H1 (cell line): ENCODE measurements around the gene DNLZ. TPM values are rescaled to one million over a fixed set of nuclear protein-coding genes. Genes with fewer than 3 reads are reported as not detected.

ENCODE experiments used
- CTCF ChIA-PET: fragments of 300-600 bp; sonication (Branson Sonifier 250); formaldehyde crosslinking; loops from one replicate; lab custom pipeline; 2021; ENCODE audit not compliant: partially characterized antibody; lab: Charles Lee
- POLR2A ChIA-PET: fragments of 300-600 bp; sonication (Branson Sonifier 250); formaldehyde crosslinking; loops from one replicate; lab custom pipeline; 2021; ENCODE audit warnings: inconsistent platforms; ENCODE audit not compliant: partially characterized antibody; lab: Charles Lee
- DNase-seq, 2 experiments: peaks; one replicate each; pipeline versions ENCODE4 v3.0.0 to v3.0.0-alpha.2; 2010 to 2022; ENCODE audit warnings: low spot score in 2 of 2, low read depth in 1 of 2, mixed read lengths in 1 of 2
- FAIRE-seq: peaks from 2 replicates; lab custom pipeline; 2011; peaks lifted over from hg19 to GRCh38; lab: Jason Lieb, UNC
- H2AFZ ChIP-seq: 2 replicates; pipeline ENCODE4 v1.8.1; 2012; ENCODE audit warnings: low read length, inconsistent platforms
- H2AK5ac ChIP-seq: 2 replicates; pipeline ENCODE4 v1.6.1; 2013; ENCODE audit warnings: low read depth, low read length
- H2BK120ac ChIP-seq: replicated peaks from 2 replicates; pipeline ENCODE3; 2013; ENCODE audit warnings: low read depth, low read length, inconsistent platforms
- H2BK12ac ChIP-seq: 2 replicates; pipeline ENCODE4 v1.6.1; 2013; ENCODE audit warnings: low read depth, low read length
- H2BK15ac ChIP-seq: 2 replicates; pipeline ENCODE4 v1.6.1; 2013; ENCODE audit warnings: low read length
- H2BK20ac ChIP-seq: 2 replicates; pipeline ENCODE4 v1.6.1; 2013; ENCODE audit warnings: low read length
- H2BK5ac ChIP-seq: 2 replicates; pipeline ENCODE4 v1.6.1; 2013; ENCODE audit warnings: low read depth, low read length
- H3K14ac ChIP-seq: 2 replicates; pipeline ENCODE4 v1.6.1; 2013; ENCODE audit warnings: inconsistent platforms; ENCODE audit not compliant: insufficient read length
- H3K18ac ChIP-seq: 2 replicates; pipeline ENCODE4 v1.6.1; 2013; ENCODE audit warnings: low read length; ENCODE audit errors: extremely low read depth
- H3K23ac ChIP-seq: 2 replicates; pipeline ENCODE4 v1.6.1; 2013; ENCODE audit warnings: inconsistent platforms; ENCODE audit not compliant: insufficient read length
- H3K23me2 ChIP-seq: 2 replicates; pipeline ENCODE4 v1.6.1; 2013; ENCODE audit warnings: low read depth, low read length
- H3K27ac ChIP-seq: 2 replicates; pipeline ENCODE4 v1.6.1; 2011; ENCODE audit warnings: low read depth, low read length, inconsistent platforms
- H3K27me3 ChIP-seq, 4 experiments: replicated peaks in 1 of 4; 1 replicate in 1 of 4; 2 replicates in 3 of 4; pipeline versions ENCODE4 v1.6.1 to v1.8.1; 2011 to 2013; ENCODE audit warnings: low read length in 3 of 4, mild to moderate bottlenecking in 3 of 4, inconsistent platforms in 2 of 4, mixed read lengths in 2 of 4, moderate library complexity in 1 of 4; ENCODE audit not compliant: control insufficient read depth in 3 of 4, insufficient read depth in 3 of 4; ENCODE audit errors: extremely low read depth in 1 of 4
- H3K36me3 ChIP-seq, 4 experiments: 2 replicates each; pipeline versions ENCODE4 v1.6.1 to v1.8.1; 2011 to 2013; ENCODE audit warnings: mild to moderate bottlenecking in 4 of 4, low read length in 3 of 4, moderate library complexity in 2 of 4, control low read depth in 1 of 4, inconsistent platforms in 1 of 4; ENCODE audit not compliant: insufficient read depth in 4 of 4, control insufficient read depth in 2 of 4
- H3K4ac ChIP-seq: replicated peaks from 2 replicates; pipeline ENCODE3; 2013; ENCODE audit warnings: low read length, low read depth, mixed read lengths, inconsistent platforms; ENCODE audit not compliant: insufficient read length
- H3K4me1 ChIP-seq, 4 experiments: replicated peaks in 1 of 4; 1 replicate in 1 of 4; 2 replicates in 3 of 4; pipeline versions ENCODE4 v1.6.1 to v1.8.1; 2011 to 2013; ENCODE audit warnings: low read length in 3 of 4, inconsistent platforms in 2 of 4, mixed read lengths in 1 of 4; ENCODE audit not compliant: insufficient read depth in 4 of 4, control insufficient read depth in 3 of 4
- H3K4me2 ChIP-seq, 2 experiments: 2 replicates each; pipeline versions ENCODE4 v1.6.1 to v1.8.1; 2011 to 2013; ENCODE audit warnings: low read depth in 2 of 2, low read length in 2 of 2, control low read depth in 1 of 2, inconsistent platforms in 1 of 2, mild to moderate bottlenecking in 1 of 2; ENCODE audit not compliant: insufficient read depth in 1 of 2
- H3K4me3 ChIP-seq, 4 experiments: fragments of 200-600, 300-600 bp in 1 of 4; sonication (generic), shearing (Covaris generic), sonication (Bioruptor Twin) in 1 of 4; 2 replicates each; pipeline versions ENCODE4 v1.5.1 to v1.8.1; 2011 to 2016; ENCODE audit warnings: low read length in 4 of 4, low read depth in 3 of 4, control low read depth in 2 of 4, inconsistent platforms in 2 of 4, mild to moderate bottlenecking in 2 of 4, mixed read lengths in 1 of 4, moderate library complexity in 1 of 4; ENCODE audit not compliant: insufficient read depth in 2 of 4; ENCODE audit errors: extremely low read depth in 1 of 4
- H3K56ac ChIP-seq: replicated peaks from 2 replicates; pipeline ENCODE3; 2013; ENCODE audit warnings: low read depth, mild to moderate bottlenecking, mixed read lengths, low read length, inconsistent platforms; ENCODE audit not compliant: insufficient read length
- H3K79me1 ChIP-seq: 2 replicates; pipeline ENCODE4 v1.6.1; 2013; ENCODE audit warnings: low read depth, low read length, control low read depth
- H3K79me2 ChIP-seq, 2 experiments: 2 replicates each; pipeline versions ENCODE4 v1.6.1 to v1.8.1; 2012 to 2013; ENCODE audit warnings: low read length in 2 of 2, mild to moderate bottlenecking in 2 of 2, inconsistent platforms in 1 of 2; ENCODE audit not compliant: insufficient read depth in 2 of 2, control insufficient read depth in 1 of 2
- H3K9ac ChIP-seq, 4 experiments: replicated peaks in 1 of 4; 1 replicate in 1 of 4; 2 replicates in 3 of 4; pipeline versions ENCODE4 v1.6.1 to v1.8.1; 2011 to 2013; ENCODE audit warnings: low read depth in 3 of 4, low read length in 3 of 4, control low read depth in 2 of 4, mild to moderate bottlenecking in 2 of 4, moderate library complexity in 2 of 4, inconsistent platforms in 1 of 4; ENCODE audit errors: extremely low read depth in 1 of 4
- H3K9me3 ChIP-seq, 2 experiments: 2 replicates each; pipeline versions ENCODE4 v1.6.1 to v1.8.1; 2012 to 2013; ENCODE audit warnings: mild to moderate bottlenecking in 2 of 2, moderate library complexity in 2 of 2, control low read depth in 1 of 2, inconsistent platforms in 1 of 2, low read depth in 1 of 2, low read length in 1 of 2, mixed read lengths in 1 of 2; ENCODE audit not compliant: insufficient read depth in 2 of 2
- H4K20me1 ChIP-seq, 2 experiments: replicated peaks in 1 of 2; 2 replicates each; pipeline versions ENCODE3 to v1.8.1; 2011 to 2013; ENCODE audit warnings: inconsistent platforms in 2 of 2, low read length in 2 of 2, mild to moderate bottlenecking in 1 of 2; ENCODE audit not compliant: insufficient read depth in 2 of 2, control insufficient read depth in 1 of 2
- H4K5ac ChIP-seq: 2 replicates; pipeline ENCODE4 v1.6.1; 2013; ENCODE audit warnings: low read length, low read depth, mixed read lengths, inconsistent platforms; ENCODE audit not compliant: insufficient read length
- H4K8ac ChIP-seq: 2 replicates; pipeline ENCODE4 v1.8.0; 2013; ENCODE audit warnings: mild to moderate bottlenecking, moderate library complexity, low read length, inconsistent platforms; ENCODE audit not compliant: insufficient read depth; ENCODE audit errors: extremely low read depth
- H4K91ac ChIP-seq: replicated peaks from 2 replicates; pipeline ENCODE3; 2013; ENCODE audit warnings: low read length, mixed read lengths, inconsistent platforms; ENCODE audit not compliant: insufficient read length
- CBX5 ChIP-seq: fragments of 300-800, 300-1000 bp; sonication (generic); IDR thresholded peaks from 2 replicates; pipeline ENCODE4 v1.7.1; 2016; ENCODE audit warnings: antibody characterized with exemption, low read length, low read depth
- CREB1 ChIP-seq: IDR thresholded peaks from 2 replicates; pipeline ENCODE4 v1.6.1; 2012; ENCODE audit warnings: inconsistent platforms
- EGR1 ChIP-seq: IDR thresholded peaks from 2 replicates; pipeline ENCODE4 v1.6.1; 2011; ENCODE audit warnings: low read depth, low read length, borderline replicate concordance
- FOSL1 ChIP-seq: IDR thresholded peaks from 2 replicates; pipeline ENCODE4 v1.6.1; 2011; ENCODE audit warnings: mild to moderate bottlenecking, low read depth, low read length, moderate library complexity; ENCODE audit not compliant: insufficient read depth
- GABPA ChIP-seq: IDR thresholded peaks from 2 replicates; pipeline ENCODE4 v1.6.1; 2011; ENCODE audit warnings: mild to moderate bottlenecking, low read length, moderate library complexity, borderline replicate concordance; ENCODE audit not compliant: insufficient read depth
- KDM1A ChIP-seq: fragments of 200-600, 300-600 bp; sonication (generic); IDR thresholded peaks from 2 replicates; pipeline ENCODE4 v1.7.1; 2016; ENCODE audit warnings: mild to moderate bottlenecking, low read length, borderline replicate concordance
- KDM4A ChIP-seq: IDR thresholded peaks from one replicate; pipeline ENCODE4 v1.7.1; 2012; ENCODE audit warnings: low read depth, mild to moderate bottlenecking, moderate library complexity, low read length, inconsistent platforms; ENCODE audit not compliant: severe bottlenecking
- KDM5A ChIP-seq: fragments of 200-600 bp; IDR thresholded peaks from 2 replicates; pipeline ENCODE4 v1.7.1; 2012; ENCODE audit warnings: mild to moderate bottlenecking, low read length, inconsistent platforms, mixed read lengths
- MAFK ChIP-seq: IDR thresholded peaks from 2 replicates; pipeline ENCODE4 v1.6.1; 2012; ENCODE audit warnings: low read depth, mild to moderate bottlenecking, improper control_type of control experiment, low read length
- POLR2A ChIP-seq, 2 experiments: IDR thresholded peaks; 1 replicate in 1 of 2; 2 replicates in 1 of 2; pipeline ENCODE4 v1.6.1; 2011; ENCODE audit warnings: low read depth in 2 of 2, low read length in 2 of 2, mild to moderate bottlenecking in 2 of 2; ENCODE audit errors: control extremely low read depth in 1 of 2
- TAF1 ChIP-seq: IDR thresholded peaks from 2 replicates; pipeline ENCODE4 v1.6.1; 2011; ENCODE audit warnings: mild to moderate bottlenecking, low read depth, low read length
- TBP ChIP-seq: IDR thresholded peaks from 2 replicates; pipeline ENCODE4 v1.6.1; 2011; ENCODE audit warnings: low read depth, low read length, improper control_type of control experiment
- TCF12 ChIP-seq: IDR thresholded peaks from 2 replicates; pipeline ENCODE4 v1.6.1; 2011; ENCODE audit warnings: low read depth, mild to moderate bottlenecking, low read length
- WGBS, 2 experiments: shearing (Covaris generic) in 1 of 2; methylation state at CpG; one replicate each; pipeline versions ENCODE4 v1.1.6 to v1.1.7; 2013 to 2015; ENCODE audit warnings: low lambda C conversion rate in 2 of 2, mixed read lengths in 2 of 2, inconsistent platforms in 1 of 2, low coverage in 1 of 2, missing lambda C conversion rate in 1 of 2; ENCODE audit not compliant: insufficient replicate concordance in 2 of 2, insufficient coverage in 1 of 2, insufficient read length in 1 of 2; ENCODE audit errors: extremely low coverage in 1 of 2, missing lambda C conversion rate in 1 of 2; 5-methylcytosine and 5-hydroxymethylcytosine counted together
- polyA plus RNA-seq, 7 experiments: library from polyadenylated mRNA; depleted of rRNA in 3 of 7; stranded (reverse) in 5 of 7; unstranded in 2 of 7; fragments of >200 nt in 5 of 7; fragments of 200-250 nt in 2 of 7; gene quantifications; 1 replicate in 5 of 7; 2 replicates in 1 of 7; 4 replicates in 1 of 7; pipeline versions ENCODE4 v1.2.1 to v1.2.3, GENCODE V29; 2011 to 2013; ENCODE audit warnings: missing spikeins in 2 of 7, mixed read lengths in 2 of 7
- total RNA-seq: library from RNA; stranded (reverse); fragmentation: NEBNext Ultra II Directional; extraction: Animal tissue kit (Norgen Biotek cat#: 25700); gene quantifications from 2 replicates; pipeline ENCODE4 v1.2.1, GENCODE V29; 2021

The DNLZ gene
- total and polyA plus RNA-seq, 2 of the 8 experiments (the other 6 are each of a cell fraction or from before 2014, with no cell fraction given), result 11.6 to 17.9 TPM

DNA sequence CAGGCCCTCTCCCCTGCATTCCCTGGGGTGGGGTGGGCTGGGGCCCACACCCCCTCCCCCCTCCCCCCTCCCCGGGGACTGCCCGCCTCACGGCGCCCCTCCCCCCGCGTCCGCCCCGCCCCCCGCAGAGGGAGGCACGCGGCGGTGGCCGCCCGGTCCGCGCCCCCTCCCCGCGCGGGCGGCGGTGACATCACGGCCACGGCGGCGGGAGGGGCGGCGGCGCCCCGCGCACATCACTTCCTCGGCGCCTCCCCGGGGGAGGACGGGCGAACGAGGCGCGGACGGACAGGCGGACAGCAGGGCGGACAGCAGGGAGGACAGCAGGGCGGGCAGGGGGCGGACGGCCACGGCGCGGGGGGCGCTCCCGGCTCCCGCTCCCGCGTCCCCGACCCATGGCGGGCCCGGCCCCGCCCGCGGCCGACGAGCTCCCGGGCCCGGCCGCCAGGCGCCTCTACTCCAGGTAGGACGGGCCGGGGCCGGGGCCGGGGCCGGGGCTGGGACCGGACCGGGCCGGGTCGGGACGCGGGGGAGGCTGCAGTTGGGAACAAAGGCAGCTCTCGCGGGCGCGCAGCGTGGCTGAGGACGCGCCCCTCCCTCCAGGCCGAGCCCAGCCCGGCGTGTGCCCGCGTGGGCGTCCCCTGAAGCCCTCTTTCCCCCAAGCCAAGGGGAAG is 36.1 kb downstream of the DNLZ start, which contains the start of gene GPSM1:
TSS of gene GPSM1 (plus strand) at position 236 of the 671 bp plus-strand sequence. CDS start at position 393, 157 bp downstream.
- Histone ChIP-seq H3K23me2 (peaks cover 4% of the 10 kb centered on the region; the same call in 1 of the 2 replicates), H3K4ac (peak within 1 kb of the TSS; percentile 87), H3K9me3 (no peaks in the 10 kb centered on the region), H3K79me2 (no peaks in the 10 kb centered on the region), H2BK20ac (0 out of 2 replicates have a peak within 1 kb of the TSS, but pooled peaks have one; percentile 72), H4K8ac (peak within 1 kb of the TSS; percentile 74), H2AFZ (no peak within 1 kb of the TSS), H4K91ac (peak within 1 kb of the TSS; percentile 91), H3K4me3 (peak within 1 kb of the TSS; percentile 30 to 63 (median 42)), H2BK12ac (peak within 1 kb of the TSS; percentile 92; the same call in 1 of the 2 replicates), H3K14ac (no peak within 1 kb of the TSS), H4K20me1 (peaks cover 0 to 6% of the 10 kb centered on the region in 2 experiments), H3K4me2 (peak within 1 kb of the TSS; percentile 38 to 75), H4K5ac (peak within 1 kb of the TSS; percentile 36), H3K27ac (no peak within 1 kb of the TSS), H3K4me1 (peaks cover 0 to 24% (median 20%) of the 10 kb centered on the region in 4 experiments; a peak in 6 of 7 replicates), H3K56ac (peak within 1 kb of the TSS; percentile 42), H3K9ac (peak within 1 kb of the TSS; percentile 2 to 52 (median 30); a peak in 4 of 7 replicates), H3K79me1 (no peaks in the 10 kb centered on the region), H2BK120ac (peak within 1 kb of the TSS; percentile 70), H3K36me3 (no peaks in the 10 kb centered on the region), H2BK15ac (peak within 1 kb of the TSS; percentile 81; the same call in 1 of the 2 replicates), H2BK5ac (peak within 1 kb of the TSS; percentile 88; the same call in 1 of the 2 replicates), H3K23ac (no peak within 1 kb of the TSS), H3K27me3 (no peaks in the 10 kb centered on the region), H3K18ac (peak within 1 kb of the TSS; percentile 60), H2AK5ac (peak within 1 kb of the TSS; percentile 48; the same call in 1 of the 2 replicates)
- ChIA-PET CTCF (interaction anchor here (0.8 to 1.1 kb wide), 5 partner anchors 10 to 344 kb away, joined by 3 read pairs; no protein-coding TSS in a partner anchor), POLR2A (interaction anchor here (0.6 to 1.4 kb wide), 5 partner anchors 8 to 27 kb away, joined by 3 to 5 read pairs (median 4); no protein-coding TSS in a partner anchor)
- TF ChIP-seq POLR2A (IDR thresholded peaks at IDR 0.05; ENCODE audit: control extremely low read depth in 1 of 2, low read depth in 2 of 2, low read length in 2 of 2), result no peak
- TF ChIP-seq EGR1, result 0 out of 2 replicates have a peak, but pooled peaks have one; percentile 21
- TF ChIP-seq MAFK, result no peak
- TF ChIP-seq KDM4A, result peak; percentile 50
- peak; percentile 64; the same call in 1 of the 2 replicates for TF ChIP-seq CREB1
- TF ChIP-seq KDM5A, result no peak
- TF ChIP-seq KDM1A, result no peak
- peak; percentile 17; the same call in 1 of the 2 replicates for TF ChIP-seq TAF1
- TF ChIP-seq TCF12, result no peak
- TF ChIP-seq FOSL1, result no peak
- no peak for TF ChIP-seq TBP
- TF ChIP-seq CBX5, result no peak
- no peak for TF ChIP-seq GABPA
- WGBS, 2 experiments, result no CpG with 5 or more reads among the region's 88 CpGs
- no peak for FAIRE-seq
- DNase-seq, result no peak
